Activated CD4-positive, CD25-positive, alpha-beta regulatory T cell treated with anti-CD3 and anti-CD28 coated beads, Interleukin-2, amount 50 U/mL, for 16 hours (primary cell): ENCODE measurements around the gene DDN.

Source experiments
- DNase-seq: peaks from one replicate; pipeline ENCODE4 v3.0.0-alpha.2; 2020; ENCODE audit warnings: low read depth, low spot score

Gene DDN

DNA sequence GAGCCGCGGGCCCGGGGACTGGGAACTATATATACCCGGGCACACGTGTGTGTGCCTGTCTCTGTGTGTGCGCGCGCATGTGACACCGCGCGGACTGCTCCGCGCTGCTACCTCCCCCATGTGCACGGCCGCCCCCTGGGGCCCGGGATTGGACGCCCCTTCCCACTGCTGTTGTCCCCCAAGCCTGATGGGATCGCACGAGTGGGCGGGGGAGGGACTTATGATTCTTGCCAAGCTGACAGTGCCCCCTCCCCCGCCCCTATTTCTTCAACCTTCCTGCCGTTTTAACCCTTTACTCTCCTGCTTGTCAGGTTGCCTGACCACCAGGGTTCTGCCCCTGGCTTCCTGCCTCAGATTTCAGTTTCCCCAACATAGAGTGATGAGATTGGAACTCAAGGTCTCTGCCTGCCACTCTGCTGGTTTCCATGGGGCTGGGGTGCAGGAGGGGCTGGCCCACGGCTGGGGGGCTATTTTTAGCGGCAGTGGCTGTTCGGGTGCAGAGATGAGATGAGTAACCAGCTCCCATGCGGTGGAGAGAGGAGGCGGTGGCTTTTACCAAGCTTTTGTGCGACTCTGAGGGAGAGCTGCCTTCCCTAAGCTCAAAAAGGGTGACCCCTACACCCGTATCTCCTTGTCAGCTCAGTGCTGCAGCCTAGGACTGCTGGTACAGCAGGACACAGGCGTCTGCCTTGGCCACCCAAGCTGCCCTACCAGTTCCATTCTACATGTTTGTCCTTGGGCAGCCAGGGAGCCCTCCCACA, at the start of gene DDN:
TSS of gene DDN (minus strand) at position 5 of the 761 bp plus-strand sequence. CDS start 88 bp downstream, outside the sequence.
- no peak for DNase-seq

DNA sequence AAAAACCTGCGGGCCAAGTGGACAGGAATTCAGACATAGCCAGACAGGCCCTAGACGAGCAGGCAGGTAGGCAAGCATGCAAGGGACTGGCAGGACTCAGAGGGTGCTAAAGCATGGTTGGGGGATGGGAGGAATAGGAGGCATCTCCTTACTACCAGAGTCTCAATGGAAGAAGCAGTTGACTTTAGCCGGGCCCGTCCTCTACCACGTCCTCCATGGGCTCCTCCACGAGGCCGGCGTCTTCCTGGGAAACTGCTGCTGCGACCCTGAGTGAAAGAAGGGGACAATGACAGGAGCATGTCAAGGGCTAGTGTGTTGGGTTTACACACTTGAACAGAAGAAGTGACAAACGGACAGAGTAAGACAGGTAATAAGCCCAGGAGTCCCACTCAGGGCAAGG, 49.8 kb upstream of the DDN start:
- no peak for DNase-seq

DNA sequence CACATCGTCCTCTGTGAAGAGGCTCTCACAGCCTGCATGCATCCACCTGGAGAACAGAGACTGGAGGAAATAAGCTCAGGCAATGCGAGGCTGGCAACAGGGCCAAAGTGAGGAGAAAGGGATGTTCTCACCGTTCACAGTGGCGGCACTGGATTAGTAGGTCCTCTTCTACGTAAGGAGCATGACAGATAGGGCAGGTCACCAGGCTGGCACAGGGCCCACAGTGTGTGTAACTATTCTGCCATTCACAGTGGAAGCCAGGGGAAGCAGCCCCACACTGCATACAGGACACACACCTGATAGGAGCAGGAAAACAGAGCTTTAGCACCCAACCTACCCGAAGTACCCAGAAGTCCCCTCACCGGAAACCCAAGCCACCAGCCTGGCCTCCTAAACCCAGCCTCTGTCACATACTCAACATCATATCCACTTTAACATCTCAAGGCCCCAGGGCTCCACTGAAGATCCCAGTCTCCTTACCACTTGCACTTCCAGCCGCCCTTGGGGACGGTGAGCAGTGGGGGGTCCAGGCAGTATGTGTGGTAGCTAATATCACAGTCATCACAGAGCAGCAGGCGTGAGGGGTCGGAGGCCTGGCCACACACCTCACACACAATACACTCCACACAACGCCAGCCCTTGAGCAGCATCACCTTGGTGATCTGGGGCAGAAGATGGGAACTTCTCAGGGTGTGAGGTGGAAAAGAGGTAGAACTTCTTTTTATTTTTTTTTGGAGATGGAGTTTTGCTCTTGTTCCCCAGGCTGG, 47.1 kb upstream of the DDN start:
- no peak for DNase-seq

DNA sequence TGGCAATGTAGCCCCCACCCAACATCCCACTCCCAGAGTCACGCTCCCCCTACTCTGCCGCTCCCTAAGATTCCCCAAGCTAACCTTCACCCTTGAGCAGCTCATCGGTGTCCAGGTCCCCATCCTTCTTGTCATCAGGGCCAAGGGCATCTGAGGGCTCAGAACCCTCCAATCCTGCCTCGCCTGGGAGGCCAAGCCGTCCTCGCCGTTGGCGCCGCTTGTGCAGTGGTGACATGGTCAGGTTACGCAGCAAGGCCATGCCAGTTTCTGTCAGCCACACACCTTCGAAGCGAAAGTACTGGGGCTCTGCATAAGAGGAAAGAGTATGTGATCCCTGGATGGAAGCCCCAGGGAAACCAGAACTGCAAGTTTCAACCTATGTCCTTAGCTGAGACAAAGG, 45.5 kb upstream of the DDN start:
- DNase-seq = no peak

DNA sequence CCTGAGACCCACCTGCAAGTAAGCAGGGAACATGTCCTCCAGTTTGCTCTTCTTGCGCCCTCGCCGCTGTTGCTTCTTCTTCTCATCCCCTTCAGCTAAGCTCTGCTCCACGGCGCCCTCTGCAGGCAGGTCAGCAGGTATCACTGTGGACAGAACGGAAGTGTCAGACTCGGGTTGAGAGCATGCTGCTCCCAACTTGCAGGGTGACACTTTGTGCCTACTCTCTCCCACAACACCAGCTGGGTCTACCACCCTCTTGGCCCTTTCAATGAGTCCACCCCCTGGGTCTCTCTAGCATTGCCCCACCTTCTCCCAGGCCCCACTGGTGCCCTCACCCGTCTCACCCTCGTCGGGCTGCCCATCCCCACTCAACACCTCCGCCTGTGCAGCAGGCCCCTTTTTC, 44.7 kb upstream of the DDN start:
- peak; percentile 62 for DNase-seq

DNA sequence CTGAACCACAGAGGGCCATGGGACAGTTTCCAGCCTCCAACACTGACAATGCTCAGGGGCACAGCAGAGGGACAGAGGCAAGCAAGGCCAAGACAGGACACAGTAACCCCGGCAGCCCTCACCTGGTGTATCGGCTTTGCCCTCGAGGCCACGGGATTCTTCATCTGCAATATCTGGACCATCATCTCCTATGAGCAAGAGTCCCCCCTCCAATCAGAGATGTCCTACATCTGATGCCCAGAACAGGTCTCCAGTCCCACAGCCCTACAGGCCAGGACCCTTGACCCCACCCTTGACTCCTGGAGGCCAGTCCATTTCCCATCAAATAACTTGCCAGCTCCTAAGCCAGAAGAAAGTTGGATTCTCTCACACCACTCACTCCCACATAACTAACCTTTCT, 44.1 kb upstream of the DDN start:
- no peak for DNase-seq

DNA sequence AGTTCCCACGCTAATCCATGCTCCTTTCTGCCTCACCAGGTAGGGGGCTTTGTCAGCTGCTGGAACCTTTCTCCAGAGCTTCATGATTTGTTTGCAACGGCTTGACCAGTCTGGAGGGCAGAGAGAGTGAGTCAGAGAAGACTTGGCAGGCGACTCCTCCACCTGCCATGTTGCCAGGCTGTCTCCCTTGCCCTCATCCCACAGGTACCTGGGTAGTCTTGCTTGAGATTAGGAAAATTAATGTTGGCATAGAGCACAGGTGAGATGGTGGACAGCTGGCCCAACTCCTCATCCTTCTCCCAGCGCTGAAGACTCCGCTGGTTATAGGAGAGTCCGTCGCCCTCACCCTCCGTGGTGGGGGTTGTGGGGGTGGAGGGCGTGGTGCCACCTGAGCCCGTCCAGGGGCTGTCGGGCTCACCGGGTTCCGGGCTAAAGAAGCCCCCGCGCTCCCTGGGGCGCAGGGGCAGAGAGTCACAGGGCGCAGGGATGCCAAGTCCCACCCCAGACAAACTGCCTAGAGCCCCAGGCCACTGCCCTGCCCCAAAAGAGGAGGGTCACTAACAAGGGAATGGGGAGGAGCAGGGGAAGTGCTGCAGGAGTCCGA, 42.8 kb upstream of the DDN start:
- DNase-seq = no peak

DNA sequence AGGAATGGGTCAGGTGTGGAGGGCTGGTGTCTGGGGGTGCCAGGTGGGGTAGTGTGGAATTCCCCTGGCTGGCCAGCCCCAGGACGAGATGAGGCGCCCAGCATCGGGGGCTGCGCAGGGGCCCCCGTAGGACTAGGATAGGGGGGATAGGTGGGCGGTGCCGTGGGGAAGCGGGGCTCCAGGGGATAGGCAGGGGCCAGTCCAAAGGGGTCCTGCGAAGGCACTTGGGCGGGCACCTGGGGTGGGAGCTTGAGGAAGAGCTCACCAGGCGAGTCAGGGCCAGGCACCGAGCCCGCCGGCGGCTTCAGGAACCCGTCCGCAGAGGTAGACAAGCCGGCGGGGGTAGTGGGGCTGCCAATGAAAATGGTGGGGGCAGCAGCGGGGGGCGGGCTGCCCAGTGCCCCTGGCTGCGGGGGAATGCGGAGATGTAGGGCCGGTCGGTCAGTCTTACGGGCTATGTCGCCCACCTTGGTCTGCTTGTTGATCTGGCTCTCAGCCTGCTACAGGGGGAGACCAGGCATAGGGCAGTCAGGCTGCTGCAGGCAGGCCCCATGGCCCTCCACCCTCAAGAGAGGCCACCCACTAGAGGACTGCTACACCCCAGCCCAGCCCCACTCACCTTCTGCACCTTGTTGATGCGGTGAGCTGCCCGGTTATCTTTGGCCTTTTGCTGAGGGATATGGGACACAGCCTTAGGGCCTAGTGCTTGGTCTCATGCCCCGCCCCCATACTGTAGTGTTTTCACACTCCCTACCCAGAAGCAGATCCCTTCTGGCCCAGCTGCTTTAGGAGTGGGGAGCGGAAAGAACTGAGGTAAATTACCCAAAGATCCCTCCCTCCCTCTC, 42.1 kb upstream of the DDN start:
- DNase-seq = no peak

DNA sequence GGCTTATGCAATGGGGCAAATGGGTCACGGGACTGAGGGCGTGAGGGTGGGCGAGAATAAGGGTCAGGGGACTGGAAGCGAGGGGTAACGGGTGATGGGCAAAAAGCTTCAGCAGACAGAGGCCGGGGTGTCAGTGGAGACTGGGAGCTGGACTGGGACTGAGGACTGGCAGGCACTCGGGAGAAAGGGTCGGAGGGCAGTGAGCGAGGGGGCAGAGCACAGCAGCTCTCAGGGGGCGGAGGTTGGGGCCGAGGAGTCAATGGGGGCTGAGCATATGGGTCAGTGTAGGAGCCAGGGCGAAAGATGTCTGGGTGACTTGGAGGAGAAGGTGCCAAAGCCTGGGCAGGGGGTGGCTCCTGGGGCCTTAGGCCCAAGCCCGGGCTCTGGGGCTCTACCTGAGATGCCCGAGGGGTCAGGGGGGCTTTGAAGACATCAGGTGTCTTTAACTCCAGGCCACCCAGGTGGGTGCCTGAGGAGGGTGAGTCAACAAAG, 41.2 kb upstream of the DDN start:
- no peak for DNase-seq

DNA sequence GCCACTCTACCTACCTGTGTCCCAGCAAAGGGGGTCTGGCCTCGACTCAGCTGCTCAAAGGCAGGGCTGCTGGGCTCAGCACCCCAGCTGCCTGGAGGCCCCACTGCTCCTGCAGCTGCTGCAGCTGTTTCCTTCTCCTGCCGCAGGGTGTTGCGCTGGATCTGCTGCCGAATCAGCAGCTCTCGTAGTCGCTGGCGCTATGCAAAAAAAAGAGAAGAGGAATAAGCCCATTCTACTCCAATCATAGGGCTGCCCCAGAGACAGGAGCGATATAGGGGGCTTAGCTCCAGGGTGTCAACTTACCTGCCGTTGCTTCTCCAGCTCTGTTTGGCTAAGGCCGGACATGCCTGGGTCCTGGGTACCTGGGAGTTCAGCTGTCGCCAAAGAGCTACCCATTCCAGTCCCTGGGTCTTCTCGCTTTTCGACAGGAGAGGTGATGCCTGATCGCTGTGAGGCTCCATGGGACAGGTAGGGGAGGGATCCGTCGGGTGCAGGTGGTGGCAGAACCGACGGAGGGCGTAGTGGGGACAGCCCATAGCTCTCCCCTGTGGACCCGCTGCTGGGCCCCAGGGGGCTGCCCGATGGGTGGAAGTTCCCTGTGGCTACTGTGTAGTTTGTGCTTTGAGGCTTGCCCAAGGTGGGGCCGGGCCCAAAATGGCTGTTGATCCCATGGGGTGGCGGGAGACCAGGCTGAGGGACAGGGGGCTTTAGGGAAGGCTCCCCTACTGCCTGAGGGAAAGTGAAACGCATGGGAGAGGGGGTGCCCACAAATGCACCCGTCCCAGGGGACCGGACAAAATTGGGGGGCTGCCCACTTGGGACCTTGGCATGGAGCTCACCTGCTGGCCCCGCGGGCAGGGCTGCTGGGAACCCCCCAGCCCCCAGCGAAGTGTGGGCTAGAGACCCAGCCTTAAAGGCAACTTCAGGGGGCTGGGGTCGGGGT, 40.5 kb upstream of the DDN start:
- DNase-seq = no peak

DNA sequence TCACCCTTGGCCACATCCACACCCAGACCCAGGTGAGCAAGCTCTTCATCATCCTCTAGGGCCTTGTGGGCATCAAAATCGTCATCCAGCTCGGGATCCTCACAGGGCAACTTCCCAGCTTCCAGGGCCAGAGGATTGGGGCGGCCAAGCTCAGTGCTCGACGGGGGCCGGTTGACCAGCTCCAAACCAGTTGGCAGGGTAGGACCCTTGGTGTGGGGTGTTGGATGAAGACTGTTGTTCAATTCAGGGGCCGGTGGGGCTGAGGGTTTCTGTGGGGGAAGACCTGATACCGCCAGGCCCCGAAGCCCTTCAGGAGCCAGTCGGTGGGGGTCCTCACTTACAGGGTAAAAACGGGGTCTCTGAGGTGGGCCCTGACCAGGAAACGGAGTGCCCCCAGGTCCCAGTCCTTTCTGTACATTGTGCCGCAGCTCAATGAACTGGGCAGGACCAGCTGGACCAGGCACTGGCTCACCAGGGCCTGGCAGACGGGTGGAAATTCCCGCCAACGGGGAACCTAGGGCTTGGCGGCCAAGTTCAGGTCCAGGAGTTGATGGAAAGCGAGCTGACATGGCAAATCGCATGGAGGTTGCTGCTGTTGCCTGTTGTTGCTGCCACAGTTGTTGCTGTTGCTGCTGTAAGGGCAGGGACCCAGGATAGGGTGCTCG, 39.2 kb upstream of the DDN start:
- no peak for DNase-seq

DNA sequence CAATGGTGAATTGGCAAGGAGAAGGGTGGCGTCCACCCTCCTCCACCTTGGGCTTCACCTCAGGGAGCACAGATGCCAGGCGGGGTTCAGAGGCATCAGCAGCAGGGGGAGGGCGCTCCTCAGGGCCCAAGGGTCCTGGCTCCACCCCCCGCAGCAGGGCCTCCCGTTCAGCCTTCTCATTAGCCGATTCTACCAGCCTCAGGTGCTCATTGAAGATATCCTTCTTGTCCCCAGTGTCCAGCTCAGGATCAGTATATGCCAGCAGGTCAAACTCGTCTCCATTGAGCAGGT, 38.7 kb upstream of the DDN start:
- DNase-seq = no peak

DNA sequence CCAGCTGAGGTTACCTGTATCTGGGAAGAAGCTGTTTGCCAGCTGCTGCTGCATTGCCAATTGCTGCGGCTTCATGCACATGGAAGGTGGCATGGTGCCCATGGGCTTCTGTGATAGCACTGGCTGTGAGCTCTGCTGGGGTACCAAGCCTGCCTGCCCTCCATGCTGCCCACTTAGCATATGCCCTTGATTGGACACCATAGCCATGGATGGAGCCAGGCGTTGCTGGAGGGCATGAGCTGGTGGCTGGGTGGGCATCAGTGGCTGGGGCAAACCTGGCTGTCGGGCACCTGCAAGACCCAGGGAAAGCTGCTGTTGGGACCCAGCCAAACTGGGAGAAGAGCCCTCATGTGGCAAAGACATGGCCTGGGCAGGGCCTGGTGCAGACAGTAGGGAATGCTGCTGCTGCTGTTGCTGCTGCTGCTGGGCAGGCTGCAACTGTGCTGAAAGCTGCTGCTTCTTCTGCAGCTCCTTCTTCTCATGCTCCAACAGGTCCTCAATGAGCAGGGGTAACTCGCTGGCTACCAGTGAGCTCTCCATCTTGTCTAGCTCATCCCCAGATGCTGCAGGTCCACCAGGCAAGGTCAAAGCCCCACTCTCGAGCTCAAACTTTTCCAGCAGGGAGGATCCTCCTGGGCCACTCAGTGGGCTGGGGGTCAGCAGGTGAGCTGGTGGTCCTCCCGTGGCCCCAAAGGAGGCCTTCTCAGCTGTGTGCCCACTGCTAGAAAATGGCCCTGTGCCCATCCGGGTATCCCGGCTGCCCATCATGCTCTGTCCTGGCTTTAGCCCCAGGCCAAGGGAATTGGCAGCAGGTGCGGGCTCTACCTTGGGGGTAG, 38.2 kb upstream of the DDN start:
- DNase-seq = no peak

DNA sequence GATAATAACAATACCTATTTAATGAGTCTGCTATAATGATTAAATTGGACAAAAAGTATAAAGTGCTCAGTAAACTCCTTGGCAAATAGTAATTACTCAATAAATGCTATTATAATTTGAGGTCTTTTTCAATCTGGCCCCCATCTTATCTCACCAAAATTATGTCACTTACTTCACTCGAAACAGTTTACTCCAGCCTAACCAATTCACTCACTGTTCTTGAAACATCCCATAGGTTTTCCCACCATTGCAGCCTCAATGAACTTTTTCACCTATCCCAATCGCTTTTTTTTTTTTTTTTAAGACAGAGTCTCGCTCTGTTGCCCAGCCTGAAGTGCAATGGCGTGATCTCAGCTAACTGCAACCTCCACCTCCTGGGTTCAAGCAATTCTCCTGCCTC, 36.9 kb upstream of the DDN start:
- DNase-seq = no peak

DNA sequence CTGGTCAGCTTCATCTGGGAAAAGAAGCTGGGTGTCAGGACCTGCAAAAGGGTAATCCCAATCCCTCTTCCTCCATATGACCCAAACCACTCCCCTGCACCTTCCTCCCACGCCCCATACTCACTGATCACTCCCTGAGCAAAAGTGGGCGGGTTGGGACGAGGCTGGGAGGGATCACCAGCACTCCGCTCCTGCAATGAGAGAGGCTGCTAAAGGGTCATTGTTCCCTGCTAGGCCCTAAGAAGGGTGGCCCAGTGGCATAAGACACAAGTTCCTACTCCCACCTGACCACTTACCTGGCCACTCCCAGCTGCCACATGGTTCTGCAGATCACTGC, 35.1 kb upstream of the DDN start:
- DNase-seq = no peak

DNA sequence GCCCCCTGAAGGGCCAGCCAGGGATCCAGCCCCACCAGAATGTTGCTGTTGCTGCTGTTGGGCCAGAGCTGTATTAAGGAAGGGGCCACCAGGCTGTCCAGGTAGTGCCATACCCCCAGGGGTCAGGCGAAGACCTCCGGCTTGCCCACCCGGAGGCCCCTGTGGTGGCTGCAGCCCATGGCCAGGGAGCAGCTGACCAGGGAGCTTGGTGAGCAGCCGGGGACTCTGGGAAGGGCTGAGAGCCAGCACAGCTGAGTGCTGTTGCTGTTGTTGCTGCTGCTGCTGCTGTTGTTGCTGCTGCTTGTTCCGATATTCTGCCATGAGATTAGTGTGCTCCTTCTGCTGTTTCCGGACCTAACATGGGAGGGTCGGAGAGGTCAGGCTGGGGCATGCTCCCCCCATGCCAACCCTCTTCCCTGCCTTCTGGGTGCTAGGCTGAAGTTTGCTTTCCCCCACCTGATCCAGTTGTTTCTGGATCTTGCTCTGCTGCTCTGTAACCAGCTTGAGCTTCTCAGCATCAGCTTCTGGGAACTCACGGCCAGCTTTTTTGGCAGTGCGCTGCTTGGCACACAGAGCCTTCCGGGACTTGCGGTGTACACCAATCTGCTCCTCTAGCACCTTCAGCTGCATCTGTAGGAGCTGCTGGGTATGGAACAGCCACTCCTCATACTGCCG, 34.6 kb upstream of the DDN start:
- no peak for DNase-seq

DNA sequence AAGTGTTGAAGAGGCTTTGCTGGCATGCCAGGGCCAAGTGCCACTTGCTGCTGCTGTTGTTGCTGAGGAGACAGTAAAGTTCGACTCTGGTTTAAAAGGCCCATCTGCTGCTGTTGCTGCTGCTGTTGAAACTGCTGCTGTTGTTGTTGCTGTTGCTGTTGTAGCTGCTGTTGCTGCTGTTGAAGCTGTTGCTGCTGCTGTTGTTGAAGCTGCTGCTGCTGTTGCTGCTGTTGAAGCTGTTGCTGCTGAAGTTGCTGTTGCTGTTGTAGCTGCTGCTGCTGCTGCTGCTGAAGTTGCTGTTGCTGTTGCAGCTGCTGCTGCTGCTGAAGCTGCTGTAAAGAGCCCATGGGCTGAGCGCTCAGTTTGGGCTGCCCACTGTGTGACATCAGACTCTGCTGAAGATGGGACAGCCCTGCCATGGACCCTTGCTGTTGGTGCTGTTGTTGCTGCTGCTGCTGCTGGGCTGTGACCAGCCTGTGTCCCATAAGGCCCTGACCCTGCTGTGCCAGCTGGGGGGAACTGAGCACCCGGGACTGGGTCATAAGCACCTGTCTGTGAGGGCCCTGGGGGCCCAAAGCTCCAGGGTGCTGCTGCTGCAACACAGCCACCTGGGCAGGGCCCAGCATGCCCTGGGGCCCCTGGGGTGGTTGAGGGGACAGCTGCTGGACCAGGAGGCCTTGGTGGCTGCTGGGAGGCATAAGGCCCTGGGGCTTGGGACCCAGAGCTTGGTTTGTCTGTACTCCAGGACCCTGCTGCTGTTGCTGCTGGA, 33.7 kb upstream of the DDN start:
- no peak for DNase-seq

DNA sequence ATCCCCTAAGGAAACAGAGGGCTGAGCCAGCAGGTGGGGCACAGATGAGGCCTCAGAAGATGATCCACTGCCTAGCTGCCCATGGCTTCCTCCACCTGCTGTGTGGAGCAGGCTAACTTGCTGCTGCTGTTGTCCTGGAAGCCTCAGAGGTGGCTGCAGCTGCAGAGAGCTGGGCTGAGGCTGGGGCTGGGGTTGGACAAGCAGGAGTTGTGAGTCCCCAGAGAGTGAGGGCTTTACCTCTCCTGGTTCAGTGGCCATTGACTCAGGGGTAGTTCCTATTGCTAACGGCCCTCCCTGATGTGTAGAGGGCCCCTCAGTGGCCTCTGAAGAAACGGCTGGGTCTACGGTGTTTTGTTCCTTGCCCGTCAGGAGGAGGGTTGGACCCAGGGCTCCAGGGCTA, 33.1 kb upstream of the DDN start:
- DNase-seq = no peak
